ENCODE measurements around the gene HTT-AS. TPM values are rescaled to one million over a fixed set of nuclear protein-coding genes. Genes with fewer than 3 reads are reported as not detected.

The HTT-AS gene
- polyA plus RNA-seq, 1 donor from 2014 or later, result not detected

DNA sequence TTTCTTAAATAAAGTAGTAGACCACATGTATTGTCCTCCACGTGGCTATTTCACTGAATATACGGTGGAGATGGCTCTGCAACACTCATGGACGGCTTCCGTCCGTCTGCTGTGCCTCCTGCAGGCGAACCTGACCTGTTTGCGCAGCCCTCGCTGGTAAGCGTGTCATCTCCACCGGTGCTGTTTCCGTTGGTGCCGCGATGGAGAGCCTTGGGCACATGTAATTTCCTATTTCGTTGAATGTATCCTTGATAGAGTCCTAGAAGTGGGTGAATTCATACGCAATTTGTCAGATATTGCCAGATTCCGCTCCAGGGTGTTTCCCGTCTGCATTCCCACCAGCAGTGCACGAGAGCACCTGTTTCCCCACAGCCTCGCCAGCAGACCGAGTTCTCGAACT is 48.5 kb downstream of the HTT-AS start:
- Histone ChIP-seq H4K20me1 (ENCODE audit: insufficient read depth) (no peaks in the 10 kb centered on the region), H3K27me3 (ENCODE audit: insufficient read depth, low read depth, low read length) (no peaks in the 10 kb centered on the region), H3K4me2 (ENCODE audit: low read length) (no peak overlapping the region), H3K79me2 (replicated peaks; ENCODE audit: insufficient read depth, low read length) (no peaks in the 10 kb centered on the region), H3K4me3 (ENCODE audit: low read length) (no peak overlapping the region), H2AFZ (ENCODE audit: low read depth, low read length) (no peak overlapping the region), H3K36me3 (ENCODE audit: insufficient read depth, low read length) (no peaks in the 10 kb centered on the region), H3K9ac (ENCODE audit: low read length) (no peak overlapping the region), H3K27ac (ENCODE audit: low read length) (no peak overlapping the region), H3K9me2 (ENCODE audit: insufficient read depth, low read length) (no peaks in the 10 kb centered on the region), H3F3A (ENCODE audit: insufficient read depth, low read length, poor library complexity, severe bottlenecking) (no peaks in the 10 kb centered on the region), H3K9me3 (ENCODE audit: low read length) (no peaks in the 10 kb centered on the region)
- no peak for TF ChIP-seq SMC3 (conservative IDR thresholded peaks at IDR 0.05; ENCODE audit: poor library complexity)
- TF ChIP-seq CTCF (IDR thresholded peaks at IDR 0.05; ENCODE audit: poor library complexity, severe bottlenecking), result no peak
- TF ChIP-seq TAF1 (IDR thresholded peaks at IDR 0.05; ENCODE audit: low read depth), result no peak
- TF ChIP-seq POLR2AphosphoS5 (IDR thresholded peaks at IDR 0.05), result no peak
- TF ChIP-seq RAD21 (conservative IDR thresholded peaks at IDR 0.05), result no peak
- no peak for TF ChIP-seq MXI1 (conservative IDR thresholded peaks at IDR 0.05; ENCODE audit: poor library complexity, severe bottlenecking)
- no peak for TF ChIP-seq REST (IDR thresholded peaks at IDR 0.05; ENCODE audit: borderline replicate concordance)
- TF ChIP-seq EZH2 (IDR thresholded peaks at IDR 0.05; ENCODE audit: borderline replicate concordance, insufficient read depth, low read length, poor library complexity, severe bottlenecking), result no peak
- no peak for TF ChIP-seq EP300 (conservative IDR thresholded peaks at IDR 0.05; ENCODE audit: poor library complexity, severe bottlenecking)

GRCh38 chr4:3022651-3023050 is 51.7 kb downstream of the HTT-AS start:
- no peak for TF ChIP-seq MXI1 (conservative IDR thresholded peaks at IDR 0.05; ENCODE audit: poor library complexity, severe bottlenecking)
- TF ChIP-seq REST (IDR thresholded peaks at IDR 0.05; ENCODE audit: borderline replicate concordance), result no peak
- TF ChIP-seq RAD21 (conservative IDR thresholded peaks at IDR 0.05), result no peak
- no peak for TF ChIP-seq POLR2AphosphoS5 (IDR thresholded peaks at IDR 0.05)
- TF ChIP-seq TAF1 (IDR thresholded peaks at IDR 0.05; ENCODE audit: low read depth), result no peak
- no peak for TF ChIP-seq EP300 (conservative IDR thresholded peaks at IDR 0.05; ENCODE audit: poor library complexity, severe bottlenecking)
- no peak for TF ChIP-seq EZH2 (IDR thresholded peaks at IDR 0.05; ENCODE audit: borderline replicate concordance, insufficient read depth, low read length, poor library complexity, severe bottlenecking)
- TF ChIP-seq SMC3 (conservative IDR thresholded peaks at IDR 0.05; ENCODE audit: poor library complexity), result no peak

More at GRCh38 chr4:3022651-3023050, 51.7 kb downstream of the HTT-AS start:
- no peak overlapping the region for H3K4me2 ChIP-seq (ENCODE audit: low read length)
- H3K9me2 ChIP-seq (ENCODE audit: insufficient read depth, low read length), result no peaks in the 10 kb centered on the region
- H3K4me3 ChIP-seq (ENCODE audit: low read length), result no peak overlapping the region
- H3K27ac ChIP-seq (ENCODE audit: low read length), result no peak overlapping the region
- no peaks in the 10 kb centered on the region for H3K9me3 ChIP-seq (ENCODE audit: low read length)
- H3F3A ChIP-seq (ENCODE audit: insufficient read depth, low read length, poor library complexity, severe bottlenecking), result no peaks in the 10 kb centered on the region
- no peak overlapping the region for H3K9ac ChIP-seq (ENCODE audit: low read length)
- no peaks in the 10 kb centered on the region for H3K79me2 ChIP-seq (replicated peaks; ENCODE audit: insufficient read depth, low read length)
- H3K27me3 ChIP-seq (ENCODE audit: insufficient read depth, low read depth, low read length), result no peaks in the 10 kb centered on the region
- H4K20me1 ChIP-seq (ENCODE audit: insufficient read depth), result no peaks in the 10 kb centered on the region
- H2AFZ ChIP-seq (ENCODE audit: low read depth, low read length), result no peak overlapping the region
- no peaks in the 10 kb centered on the region for H3K36me3 ChIP-seq (ENCODE audit: insufficient read depth, low read length)

Measured in neural cell (in vitro differentiated cells).